Loucy (cell line): ENCODE data around the gene TENM3.

ENCODE experiments used
- EZH2phosphoT487 ChIP-seq: fragments of 200-600 bp; IDR thresholded peaks from 2 replicates; pipeline ENCODE4 v1.6.1; 2018; ENCODE audit warnings: antibody characterized with exemption, mild to moderate bottlenecking, moderate library complexity, borderline replicate concordance
- TF ChIP-seq, protein P1 (sequence below): fragments of 200-600 bp; sonication (generic); conservative IDR thresholded peaks from 2 replicates; pipeline ENCODE4 v1.5.1; 2014; ENCODE audit warnings: mild to moderate bottlenecking, antibody characterized with exemption, low read length

DNA sequence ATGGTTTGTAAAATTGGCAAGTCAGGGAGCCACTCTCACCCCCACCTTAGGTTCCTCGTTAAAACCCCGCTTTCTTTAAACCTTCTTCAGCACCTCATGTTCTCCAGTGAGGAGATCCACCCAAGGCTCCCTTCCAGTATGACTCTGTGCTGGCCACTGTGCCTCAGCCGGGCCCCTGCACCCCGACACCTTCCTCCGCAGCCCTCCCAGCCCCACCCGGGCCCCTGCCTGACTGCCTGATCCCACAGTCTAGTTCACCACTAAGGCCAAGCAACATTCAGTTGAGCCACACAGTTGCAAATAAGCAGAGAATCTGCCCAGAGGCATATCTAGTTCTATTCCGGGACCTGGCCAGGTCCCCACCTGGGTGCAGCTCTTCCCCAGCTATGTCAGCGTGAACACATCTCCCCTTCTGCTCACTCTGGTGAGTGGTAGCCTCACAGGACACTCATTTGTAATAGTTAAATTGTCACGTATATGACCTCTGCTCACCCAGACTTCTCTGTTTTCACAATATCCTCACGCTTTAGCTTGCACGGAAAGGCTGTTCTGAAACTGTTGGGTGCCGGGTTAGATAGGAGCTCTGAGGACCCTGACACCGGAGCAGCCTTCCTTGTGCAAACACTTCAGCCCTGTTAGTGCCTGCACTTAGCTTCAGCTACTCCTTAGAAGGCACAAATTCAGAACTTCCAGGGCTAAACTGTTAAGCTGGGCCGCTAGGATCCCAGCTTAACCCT, 527.2 kb downstream of the TENM3 start:
- TF ChIP-seq, protein P1, sequence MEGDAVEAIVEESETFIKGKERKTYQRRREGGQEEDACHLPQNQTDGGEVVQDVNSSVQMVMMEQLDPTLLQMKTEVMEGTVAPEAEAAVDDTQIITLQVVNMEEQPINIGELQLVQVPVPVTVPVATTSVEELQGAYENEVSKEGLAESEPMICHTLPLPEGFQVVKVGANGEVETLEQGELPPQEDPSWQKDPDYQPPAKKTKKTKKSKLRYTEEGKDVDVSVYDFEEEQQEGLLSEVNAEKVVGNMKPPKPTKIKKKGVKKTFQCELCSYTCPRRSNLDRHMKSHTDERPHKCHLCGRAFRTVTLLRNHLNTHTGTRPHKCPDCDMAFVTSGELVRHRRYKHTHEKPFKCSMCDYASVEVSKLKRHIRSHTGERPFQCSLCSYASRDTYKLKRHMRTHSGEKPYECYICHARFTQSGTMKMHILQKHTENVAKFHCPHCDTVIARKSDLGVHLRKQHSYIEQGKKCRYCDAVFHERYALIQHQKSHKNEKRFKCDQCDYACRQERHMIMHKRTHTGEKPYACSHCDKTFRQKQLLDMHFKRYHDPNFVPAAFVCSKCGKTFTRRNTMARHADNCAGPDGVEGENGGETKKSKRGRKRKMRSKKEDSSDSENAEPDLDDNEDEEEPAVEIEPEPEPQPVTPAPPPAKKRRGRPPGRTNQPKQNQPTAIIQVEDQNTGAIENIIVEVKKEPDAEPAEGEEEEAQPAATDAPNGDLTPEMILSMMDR = no peak
- TF ChIP-seq EZH2phosphoT487 = no peak
